ENCODE data around the gene C7orf57.

DNA sequence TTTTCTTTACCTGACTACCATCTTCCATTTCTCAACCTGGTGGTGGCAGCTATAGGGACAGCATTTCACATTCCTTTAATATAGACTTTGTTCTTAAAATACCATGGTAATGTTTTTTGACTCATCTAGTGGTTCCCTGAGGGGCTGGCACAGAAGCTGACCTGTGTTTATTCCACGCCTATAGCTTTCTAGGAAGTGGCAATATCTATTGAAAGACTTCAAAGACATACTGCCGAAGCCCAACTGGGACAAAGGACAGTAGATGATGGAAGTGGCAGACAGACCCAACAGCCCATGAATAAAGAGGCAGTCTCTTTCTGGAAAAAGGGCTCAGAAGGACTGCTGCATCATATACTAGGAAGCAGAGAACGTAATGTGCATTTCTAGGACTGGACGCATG, 17.7 kb upstream of the C7orf57 start:
- TF ChIP-seq TARDBP (IDR thresholded peaks at IDR 0.05) (no peak), SUZ12 (IDR thresholded peaks at IDR 0.05) (no peak), SP1 (IDR thresholded peaks at IDR 0.05) (no peak), FOXK2 (IDR thresholded peaks at IDR 0.05) (no peak), FOXM1 (IDR thresholded peaks at IDR 0.05; ENCODE audit: borderline replicate concordance) (no peak), ARNT (IDR thresholded peaks at IDR 0.05) (no peak), HDGF (IDR thresholded peaks at IDR 0.05; ENCODE audit: borderline replicate concordance) (no peak), ZNF384 (IDR thresholded peaks at IDR 0.05) (no peak), PKNOX1 (IDR thresholded peaks at IDR 0.05) (no peak), BHLHE40 (IDR thresholded peaks at IDR 0.05; ENCODE audit: borderline replicate concordance) (no peak), L3MBTL2 (conservative IDR thresholded peaks at IDR 0.05) (no peak), CTBP1 (IDR thresholded peaks at IDR 0.05; ENCODE audit: borderline replicate concordance) (no peak), ELF4 (IDR thresholded peaks at IDR 0.05) (no peak), LEF1 (IDR thresholded peaks at IDR 0.05; ENCODE audit: borderline replicate concordance) (no peak)

All from HEK293T (cell line).